GM23338 (cell line): ENCODE data around the gene SLC39A8. TPM values are rescaled to one million over a fixed set of nuclear protein-coding genes. Genes with fewer than 3 reads are reported as not detected.

Source experiments
- ATAC-seq: fragments of 200-7000 bp; cut with Tn5 transposase; 3 replicates; pipeline ENCODE4 v1.9.1; 2020
- DNase-seq: peaks from one replicate; pipeline ENCODE4 v3.0.0-alpha.2; 2015; ENCODE audit warnings: low spot score
- H2AFZ ChIP-seq: fragments of 200-600 bp; sonication (generic); 2 replicates; pipeline ENCODE4 v1.8.0; 2016; ENCODE audit warnings: antibody characterized with exemption, mild to moderate bottlenecking, moderate library complexity
- H3F3A ChIP-seq: fragments of 200-600 bp; sonication (generic); replicated peaks from 2 replicates; pipeline ENCODE4 v1.8.0; 2017; ENCODE audit warnings: antibody characterized with exemption, mixed run types, low read depth
- H3K27ac ChIP-seq: fragments of 200-600 bp; sonication (generic); 2 replicates; pipeline ENCODE4 v1.6.1; 2016; ENCODE audit warnings: low read depth
- H3K27me3 ChIP-seq: fragments of 200-600 bp; sonication (generic); 2 replicates; pipeline ENCODE4 v1.8.0; 2016; ENCODE audit warnings: mild to moderate bottlenecking, mixed run types, moderate library complexity; ENCODE audit not compliant: insufficient read depth
- H3K36me3 ChIP-seq: fragments of 200-600 bp; sonication (generic); 2 replicates; pipeline ENCODE4 v1.8.0; 2016; ENCODE audit warnings: mild to moderate bottlenecking; ENCODE audit not compliant: insufficient read depth
- H3K4me1 ChIP-seq: fragments of 200-600 bp; sonication (generic); 2 replicates; pipeline ENCODE4 v1.8.0; 2016; ENCODE audit warnings: mild to moderate bottlenecking, moderate library complexity; ENCODE audit not compliant: insufficient read depth
- H3K4me2 ChIP-seq: fragments of 200-600 bp; sonication (generic); 2 replicates; pipeline ENCODE4 v1.7.1; 2017; ENCODE audit warnings: mixed run types
- H3K4me3 ChIP-seq: fragments of 200-600 bp; sonication (generic); 2 replicates; pipeline ENCODE4 v1.6.1; 2016; ENCODE audit warnings: mixed run types
- H3K79me2 ChIP-seq: fragments of 200-600 bp; sonication (generic); replicated peaks from 2 replicates; pipeline ENCODE4 v1.8.0; 2017; ENCODE audit warnings: mild to moderate bottlenecking; ENCODE audit not compliant: insufficient read depth
- H3K9me2 ChIP-seq: fragments of 200-600 bp; sonication (generic); 2 replicates; pipeline ENCODE4 v1.8.0; 2017; ENCODE audit not compliant: insufficient read depth
- H4K20me1 ChIP-seq: fragments of 200-600 bp; sonication (generic); replicated peaks from 2 replicates; pipeline ENCODE4 v1.8.0; 2017; ENCODE audit warnings: mild to moderate bottlenecking; ENCODE audit not compliant: insufficient read depth
- H3K27ac Mint-ChIP-seq: 2 replicates; pipeline ENCODE4 v1.8.0; 2020; ENCODE audit warnings: inconsistent platforms, mild to moderate bottlenecking, moderate library complexity, mixed read lengths
- H3K27me3 Mint-ChIP-seq: 3 replicates; pipeline ENCODE4 v1.8.0; 2022; ENCODE audit warnings: low read depth, mild to moderate bottlenecking, moderate library complexity, mixed read lengths, inconsistent platforms; ENCODE audit not compliant: insufficient read depth, poor library complexity
- H3K36me3 Mint-ChIP-seq: 3 replicates; pipeline ENCODE4 v1.8.0; 2021; ENCODE audit warnings: low read depth, mild to moderate bottlenecking, inconsistent platforms, moderate library complexity, mixed read lengths
- H3K4me1 Mint-ChIP-seq: 3 replicates; pipeline ENCODE4 v1.8.0; 2020; ENCODE audit warnings: mild to moderate bottlenecking, inconsistent platforms, mixed read lengths
- H3K4me3 Mint-ChIP-seq: 3 replicates; pipeline ENCODE4 v1.8.0; 2021; ENCODE audit warnings: moderate library complexity, mild to moderate bottlenecking, inconsistent platforms, mixed read lengths
- H3K9me3 Mint-ChIP-seq: 3 replicates; pipeline ENCODE4 v1.8.0; 2020; ENCODE audit warnings: moderate library complexity, mild to moderate bottlenecking, inconsistent platforms, mixed read lengths
- JUNB ChIP-seq: IDR thresholded peaks from one replicate; pipeline ENCODE4 v1.6.1; 2016; ENCODE audit warnings: antibody characterized with exemption; ENCODE audit not compliant: unreplicated experiment
- NANOG ChIP-seq: IDR thresholded peaks from 2 replicates; pipeline ENCODE4 v1.6.1; 2016; ENCODE audit warnings: antibody characterized with exemption, borderline replicate concordance
- POLR2AphosphoS5 ChIP-seq: IDR thresholded peaks from 2 replicates; pipeline ENCODE4 v1.6.1; 2016; ENCODE audit warnings: antibody characterized with exemption, low read depth
- STAT1 ChIP-seq: IDR thresholded peaks from one replicate; pipeline ENCODE4 v1.6.1; 2016; ENCODE audit warnings: antibody characterized with exemption; ENCODE audit not compliant: unreplicated experiment
- ZNF114 ChIP-seq: fragments of 250-450 bp; sonication (Bioruptor Pico); IDR thresholded peaks from 2 replicates; pipeline ENCODE4 v1.5.0; 2020; ENCODE audit warnings: mild to moderate bottlenecking, moderate library complexity
- ZNF462 ChIP-seq: fragments of 250-450 bp; sonication (Bioruptor Pico); IDR thresholded peaks from 2 replicates; pipeline ENCODE4 v1.5.0; 2020; ENCODE audit warnings: mild to moderate bottlenecking, moderate library complexity
- polyA plus RNA-seq: library from polyadenylated mRNA; unstranded; fragments of >200 nt; fragmentation: Nextera tagmentation; extraction: Ambion mirVana; gene quantifications from 2 replicates; pipeline ENCODE4 v1.2.1, GENCODE V29; 2016
- total RNA-seq: library from RNA; depleted of rRNA; stranded (reverse); fragments of >200 nt; shearing (Covaris generic); gene quantifications from 2 replicates; pipeline ENCODE4 v1.2.3, GENCODE V29; 2014
- TF ChIP-seq, protein P1 (sequence below), 2 experiments: fragments of 200-600 bp in 1 of 2; sonication (generic) in 1 of 2; conservative IDR thresholded peaks; 2 replicates each; pipeline versions ENCODE4 v1.5.1 to v1.6.1; 2016 to 2017; ENCODE audit warnings: antibody characterized with exemption in 2 of 2, low read depth in 2 of 2, mild to moderate bottlenecking in 2 of 2, moderate library complexity in 1 of 2
- TF ChIP-seq, protein P2 (sequence below): IDR thresholded peaks from 2 replicates; pipeline ENCODE4 v1.6.1; 2016; ENCODE audit warnings: antibody characterized with exemption
- TF ChIP-seq, protein P3 (sequence below): IDR thresholded peaks from one replicate; pipeline ENCODE4 v1.6.1; 2018; ENCODE audit warnings: antibody characterized with exemption; ENCODE audit not compliant: unreplicated experiment

Gene SLC39A8
- total and polyA plus RNA-seq, 2 experiments from 2014 or later = 20.1 to 42.5 TPM

DNA sequence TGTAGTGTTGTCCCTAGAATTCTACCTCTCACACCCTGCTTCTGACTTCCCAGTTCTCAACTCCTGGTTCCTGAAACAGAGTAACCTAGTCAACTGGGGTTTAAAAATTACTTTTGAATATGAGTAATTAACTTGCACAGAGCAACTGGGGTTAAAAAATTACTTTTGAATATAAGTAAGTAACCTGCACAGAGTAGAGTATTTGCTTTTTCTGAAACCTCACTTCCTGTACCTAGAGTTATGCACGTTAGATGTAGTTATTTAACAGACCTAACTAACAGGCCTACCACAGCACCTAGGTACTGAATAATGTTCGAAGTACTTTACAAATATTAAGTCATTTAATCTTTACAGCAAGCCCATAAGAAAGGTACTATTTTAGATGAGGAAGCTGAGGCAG, 32.9 kb downstream of the SLC39A8 start:
- H3K9me3 Mint-ChIP-seq = no peaks in the 10 kb centered on the region
- ATAC-seq (no peak), DNase-seq (no peak)
- peaks cover 3% of the 10 kb centered on the region for H3K27me3 Mint-ChIP-seq
- H3K27ac Mint-ChIP-seq = peak overlapping the region; percentile 16; the same call in 1 of the 2 replicates
- H3K4me1 Mint-ChIP-seq = peaks cover 9% of the 10 kb centered on the region
- Histone ChIP-seq H3K4me1 (no peaks in the 10 kb centered on the region), H2AFZ (no peak overlapping the region), H3K27me3 (no peaks in the 10 kb centered on the region), H3K4me3 (no peak overlapping the region), H3F3A (no peaks in the 10 kb centered on the region), H3K9me2 (no peaks in the 10 kb centered on the region), H3K27ac (no peak overlapping the region), H4K20me1 (no peaks in the 10 kb centered on the region), H3K36me3 (no peaks in the 10 kb centered on the region), H3K4me2 (no peak overlapping the region), H3K79me2 (no peaks in the 10 kb centered on the region)
- H3K4me3 Mint-ChIP-seq = no peak overlapping the region
- TF ChIP-seq, protein P1, sequence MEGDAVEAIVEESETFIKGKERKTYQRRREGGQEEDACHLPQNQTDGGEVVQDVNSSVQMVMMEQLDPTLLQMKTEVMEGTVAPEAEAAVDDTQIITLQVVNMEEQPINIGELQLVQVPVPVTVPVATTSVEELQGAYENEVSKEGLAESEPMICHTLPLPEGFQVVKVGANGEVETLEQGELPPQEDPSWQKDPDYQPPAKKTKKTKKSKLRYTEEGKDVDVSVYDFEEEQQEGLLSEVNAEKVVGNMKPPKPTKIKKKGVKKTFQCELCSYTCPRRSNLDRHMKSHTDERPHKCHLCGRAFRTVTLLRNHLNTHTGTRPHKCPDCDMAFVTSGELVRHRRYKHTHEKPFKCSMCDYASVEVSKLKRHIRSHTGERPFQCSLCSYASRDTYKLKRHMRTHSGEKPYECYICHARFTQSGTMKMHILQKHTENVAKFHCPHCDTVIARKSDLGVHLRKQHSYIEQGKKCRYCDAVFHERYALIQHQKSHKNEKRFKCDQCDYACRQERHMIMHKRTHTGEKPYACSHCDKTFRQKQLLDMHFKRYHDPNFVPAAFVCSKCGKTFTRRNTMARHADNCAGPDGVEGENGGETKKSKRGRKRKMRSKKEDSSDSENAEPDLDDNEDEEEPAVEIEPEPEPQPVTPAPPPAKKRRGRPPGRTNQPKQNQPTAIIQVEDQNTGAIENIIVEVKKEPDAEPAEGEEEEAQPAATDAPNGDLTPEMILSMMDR (conservative IDR thresholded peaks at IDR 0.05; ENCODE audit: low read depth in 2 of 2) = no peak
- TF ChIP-seq STAT1 (no peak), ZNF462 (no peak), JUNB (no peak), ZNF114 (no peak), NANOG (no peak), POLR2AphosphoS5 (no peak)
- TF ChIP-seq, protein P2, sequence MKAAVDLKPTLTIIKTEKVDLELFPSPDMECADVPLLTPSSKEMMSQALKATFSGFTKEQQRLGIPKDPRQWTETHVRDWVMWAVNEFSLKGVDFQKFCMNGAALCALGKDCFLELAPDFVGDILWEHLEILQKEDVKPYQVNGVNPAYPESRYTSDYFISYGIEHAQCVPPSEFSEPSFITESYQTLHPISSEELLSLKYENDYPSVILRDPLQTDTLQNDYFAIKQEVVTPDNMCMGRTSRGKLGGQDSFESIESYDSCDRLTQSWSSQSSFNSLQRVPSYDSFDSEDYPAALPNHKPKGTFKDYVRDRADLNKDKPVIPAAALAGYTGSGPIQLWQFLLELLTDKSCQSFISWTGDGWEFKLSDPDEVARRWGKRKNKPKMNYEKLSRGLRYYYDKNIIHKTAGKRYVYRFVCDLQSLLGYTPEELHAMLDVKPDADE = no peak
- TF ChIP-seq, protein P3, sequence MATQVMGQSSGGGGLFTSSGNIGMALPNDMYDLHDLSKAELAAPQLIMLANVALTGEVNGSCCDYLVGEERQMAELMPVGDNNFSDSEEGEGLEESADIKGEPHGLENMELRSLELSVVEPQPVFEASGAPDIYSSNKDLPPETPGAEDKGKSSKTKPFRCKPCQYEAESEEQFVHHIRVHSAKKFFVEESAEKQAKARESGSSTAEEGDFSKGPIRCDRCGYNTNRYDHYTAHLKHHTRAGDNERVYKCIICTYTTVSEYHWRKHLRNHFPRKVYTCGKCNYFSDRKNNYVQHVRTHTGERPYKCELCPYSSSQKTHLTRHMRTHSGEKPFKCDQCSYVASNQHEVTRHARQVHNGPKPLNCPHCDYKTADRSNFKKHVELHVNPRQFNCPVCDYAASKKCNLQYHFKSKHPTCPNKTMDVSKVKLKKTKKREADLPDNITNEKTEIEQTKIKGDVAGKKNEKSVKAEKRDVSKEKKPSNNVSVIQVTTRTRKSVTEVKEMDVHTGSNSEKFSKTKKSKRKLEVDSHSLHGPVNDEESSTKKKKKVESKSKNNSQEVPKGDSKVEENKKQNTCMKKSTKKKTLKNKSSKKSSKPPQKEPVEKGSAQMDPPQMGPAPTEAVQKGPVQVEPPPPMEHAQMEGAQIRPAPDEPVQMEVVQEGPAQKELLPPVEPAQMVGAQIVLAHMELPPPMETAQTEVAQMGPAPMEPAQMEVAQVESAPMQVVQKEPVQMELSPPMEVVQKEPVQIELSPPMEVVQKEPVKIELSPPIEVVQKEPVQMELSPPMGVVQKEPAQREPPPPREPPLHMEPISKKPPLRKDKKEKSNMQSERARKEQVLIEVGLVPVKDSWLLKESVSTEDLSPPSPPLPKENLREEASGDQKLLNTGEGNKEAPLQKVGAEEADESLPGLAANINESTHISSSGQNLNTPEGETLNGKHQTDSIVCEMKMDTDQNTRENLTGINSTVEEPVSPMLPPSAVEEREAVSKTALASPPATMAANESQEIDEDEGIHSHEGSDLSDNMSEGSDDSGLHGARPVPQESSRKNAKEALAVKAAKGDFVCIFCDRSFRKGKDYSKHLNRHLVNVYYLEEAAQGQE = no peak
- peaks cover 5% of the 10 kb centered on the region; the same call in 1 of the 3 replicates for H3K36me3 Mint-ChIP-seq
